H9 (cell line): Measurements from ENCODE around the gene DOCK2. TPM values are rescaled to one million over a fixed set of nuclear protein-coding genes. Genes with fewer than 3 reads are reported as not detected.

Experiments used
- DNase-seq: peaks from one replicate; pipeline ENCODE4 v3.0.0-alpha.2; 2017
- H2AFZ ChIP-seq: one replicate; pipeline ENCODE4 v1.6.1; 2013; ENCODE audit warnings: mild to moderate bottlenecking, low read length, control low read depth, moderate library complexity
- H2AK5ac ChIP-seq: 2 replicates; pipeline ENCODE4 v1.6.1; 2013; ENCODE audit warnings: low read length, control low read depth, mixed read lengths; ENCODE audit not compliant: insufficient read length
- H2BK120ac ChIP-seq: one replicate; pipeline ENCODE4 v1.6.1; 2013; ENCODE audit warnings: low read depth, mild to moderate bottlenecking, low read length, control low read depth, inconsistent platforms; ENCODE audit not compliant: poor library complexity, severe bottlenecking
- H2BK12ac ChIP-seq: 2 replicates; pipeline ENCODE4 v1.6.1; 2013; ENCODE audit warnings: low read length, control low read depth, mixed read lengths, low read depth; ENCODE audit not compliant: insufficient read length
- H2BK15ac ChIP-seq: 2 replicates; pipeline ENCODE4 v1.6.1; 2013; ENCODE audit warnings: low read depth, low read length, control low read depth
- H2BK20ac ChIP-seq: one replicate; pipeline ENCODE4 v1.6.1; 2013; ENCODE audit warnings: low read depth, mild to moderate bottlenecking, low read length, control low read depth, inconsistent platforms; ENCODE audit not compliant: poor library complexity, severe bottlenecking
- H2BK5ac ChIP-seq: 2 replicates; pipeline ENCODE4 v1.6.1; 2013; ENCODE audit warnings: low read length, control low read depth, mixed read lengths; ENCODE audit not compliant: insufficient read length
- H3K14ac ChIP-seq: 2 replicates; pipeline ENCODE4 v1.6.1; 2013; ENCODE audit warnings: low read length, control low read depth; ENCODE audit not compliant: insufficient read depth
- H3K18ac ChIP-seq: 2 replicates; pipeline ENCODE4 v1.6.1; 2013; ENCODE audit warnings: low read depth, mild to moderate bottlenecking, mixed read lengths, low read length, control low read depth; ENCODE audit not compliant: insufficient read length
- H3K23ac ChIP-seq: 2 replicates; pipeline ENCODE4 v1.6.1; 2013; ENCODE audit warnings: low read length, control low read depth, mixed read lengths, low read depth; ENCODE audit not compliant: insufficient read length
- H3K23me2 ChIP-seq: 2 replicates; pipeline ENCODE4 v1.6.1; 2013; ENCODE audit warnings: low read depth, mild to moderate bottlenecking, mixed read lengths, low read length, control low read depth; ENCODE audit not compliant: insufficient read length, poor library complexity, severe bottlenecking
- H3K27ac ChIP-seq: 2 replicates; pipeline ENCODE4 v1.5.1; 2013; ENCODE audit warnings: low read length, control low read depth, mixed read lengths, low read depth; ENCODE audit not compliant: insufficient read length
- H3K27me3 ChIP-seq: 2 replicates; pipeline ENCODE4 v1.6.1; 2013; ENCODE audit warnings: low read length, control low read depth, inconsistent platforms; ENCODE audit not compliant: insufficient read depth
- H3K4ac ChIP-seq: 2 replicates; pipeline ENCODE4 v1.6.1; 2013; ENCODE audit warnings: low read depth, mild to moderate bottlenecking, control low read depth, inconsistent platforms, low read length, moderate library complexity
- H3K4me1 ChIP-seq: 2 replicates; pipeline ENCODE4 v1.6.1; 2013; ENCODE audit warnings: low read length, control low read depth, inconsistent platforms; ENCODE audit not compliant: insufficient read depth
- H3K4me2 ChIP-seq: 2 replicates; pipeline ENCODE4 v1.6.1; 2013; ENCODE audit warnings: low read length, control low read depth, mixed read lengths; ENCODE audit not compliant: insufficient read length, insufficient read depth
- H3K56ac ChIP-seq: 2 replicates; pipeline ENCODE4 v1.6.1; 2013; ENCODE audit warnings: low read depth, mild to moderate bottlenecking, mixed read lengths, low read length, control low read depth; ENCODE audit not compliant: insufficient read length
- H3K79me1 ChIP-seq: 2 replicates; pipeline ENCODE4 v1.6.1; 2013; ENCODE audit warnings: low read depth, mild to moderate bottlenecking, moderate library complexity, low read length, control low read depth, inconsistent platforms; ENCODE audit not compliant: insufficient read depth, poor library complexity, severe bottlenecking
- H3K79me2 ChIP-seq: 2 replicates; pipeline ENCODE4 v1.6.1; 2013; ENCODE audit warnings: low read length, control low read depth, inconsistent platforms; ENCODE audit not compliant: insufficient read depth
- H3K9ac ChIP-seq: 2 replicates; pipeline ENCODE4 v1.6.1; 2013; ENCODE audit warnings: low read length, control low read depth, mixed read lengths; ENCODE audit not compliant: insufficient read length; ENCODE audit errors: extremely low read depth
- H3K9me3 ChIP-seq: one replicate; pipeline ENCODE4 v1.6.1; 2013; ENCODE audit warnings: low read depth, low read length, inconsistent platforms; ENCODE audit not compliant: control insufficient read depth
- H3T11ph ChIP-seq: one replicate; pipeline ENCODE4 v1.6.1; 2013; ENCODE audit warnings: mild to moderate bottlenecking, low read length, control low read depth, inconsistent platforms
- H4K20me1 ChIP-seq: one replicate; pipeline ENCODE4 v1.6.1; 2013; ENCODE audit not compliant: control insufficient read depth, insufficient read length, insufficient read depth
- H4K5ac ChIP-seq: 2 replicates; pipeline ENCODE4 v1.6.1; 2013; ENCODE audit warnings: low read depth, mild to moderate bottlenecking, mixed read lengths, low read length, control low read depth; ENCODE audit not compliant: insufficient read length
- H4K8ac ChIP-seq: replicated peaks from 2 replicates; pipeline ENCODE4 v1.6.1; 2013; ENCODE audit warnings: low read length, control low read depth, mixed read lengths, low read depth; ENCODE audit not compliant: insufficient read length
- H4K91ac ChIP-seq: 2 replicates; pipeline ENCODE4 v1.6.1; 2013; ENCODE audit warnings: low read depth, mild to moderate bottlenecking, moderate library complexity, mixed read lengths, low read length, control low read depth; ENCODE audit not compliant: insufficient read length
- H3K27ac Mint-ChIP-seq, 3 experiments: 2 replicates in 2 of 3; 3 replicates in 1 of 3; pipeline ENCODE4 v1.8.0; 2020 to 2021; ENCODE audit warnings: mixed read lengths in 3 of 3, mild to moderate bottlenecking in 1 of 3, moderate library complexity in 1 of 3
- H3K27me3 Mint-ChIP-seq: 2 replicates; pipeline ENCODE4 v1.8.0; 2021; ENCODE audit warnings: low read depth, mild to moderate bottlenecking, moderate library complexity, mixed read lengths
- H3K36me3 Mint-ChIP-seq, 3 experiments: 2 replicates in 2 of 3; 3 replicates in 1 of 3; pipeline ENCODE4 v1.8.0; 2020 to 2021; ENCODE audit warnings: low read depth in 3 of 3, mixed read lengths in 3 of 3; ENCODE audit not compliant: insufficient read depth in 1 of 3
- H3K4me1 Mint-ChIP-seq, 2 experiments: 2 replicates each; pipeline ENCODE4 v1.8.0; 2020; ENCODE audit warnings: mixed read lengths in 2 of 2
- H3K4me3 Mint-ChIP-seq, 2 experiments: 2 replicates in 1 of 2; 3 replicates in 1 of 2; pipeline ENCODE4 v1.8.0; 2020 to 2021; ENCODE audit warnings: mild to moderate bottlenecking in 2 of 2, mixed read lengths in 2 of 2, moderate library complexity in 1 of 2
- H3K9me3 Mint-ChIP-seq, 2 experiments: 2 replicates in 1 of 2; 3 replicates in 1 of 2; pipeline ENCODE4 v1.8.0; 2020; ENCODE audit warnings: mild to moderate bottlenecking in 2 of 2, mixed read lengths in 2 of 2, moderate library complexity in 1 of 2
- WGBS: extraction: QIAGEN DNeasy Blood & Tissue Kit; methylation state at CpG from one replicate; pipeline ENCODE4 v1.1.7; 2013; ENCODE audit warnings: missing lambda C conversion rate, low lambda C conversion rate, mixed read lengths; ENCODE audit not compliant: insufficient read length; ENCODE audit errors: extremely low coverage; 5-methylcytosine and 5-hydroxymethylcytosine counted together
- total RNA-seq: library from RNA; stranded (reverse); gene quantifications from 2 replicates; pipeline ENCODE4 v1.2.1, GENCODE V29; 2021
- TF ChIP-seq, protein P1 (sequence below): fragments of 200-600 bp; sonication (generic); conservative IDR thresholded peaks from 3 replicates; pipeline ENCODE4 v1.8.0; 2021; ENCODE audit warnings: antibody characterized with exemption, mild to moderate bottlenecking

The DOCK2 gene
- total RNA-seq, 1 experiment from 2014 or later = 7.8 TPM

DNA sequence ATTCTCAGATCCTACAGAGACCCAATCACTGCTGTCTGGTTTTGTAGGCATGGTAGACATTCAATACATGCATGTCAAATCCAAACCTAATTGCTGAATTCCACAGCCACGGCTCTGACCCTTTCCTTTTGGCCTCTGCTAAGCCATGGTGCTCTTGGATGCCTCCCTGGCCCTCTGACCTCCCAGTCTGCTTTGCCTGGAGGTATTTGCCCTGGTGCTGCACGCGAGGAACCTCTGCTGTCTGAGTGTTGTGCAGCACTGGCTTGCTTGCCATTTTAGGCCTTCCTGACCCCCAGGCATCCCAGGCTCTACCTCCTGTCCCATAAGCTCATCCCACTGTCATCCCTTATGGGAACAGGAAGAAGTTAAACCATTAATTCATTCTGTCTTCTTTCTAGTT, 60.9 kb downstream of the DOCK2 start:
- Mint-ChIP-seq H3K36me3 (no peaks in the 10 kb centered on the region), H3K4me3 (no peak overlapping the region), H3K4me1 (no peaks in the 10 kb centered on the region), H3K9me3 (no peaks in the 10 kb centered on the region), H3K27ac (no peak overlapping the region), H3K27me3 (no peaks in the 10 kb centered on the region; the same call in 1 of the 2 replicates)
- Histone ChIP-seq H3K4me2 (no peak overlapping the region), H3K9me3 (no peaks in the 10 kb centered on the region), H4K5ac (no peak overlapping the region), H3K79me2 (no peaks in the 10 kb centered on the region), H2BK120ac (no peak overlapping the region), H3K27ac (no peak overlapping the region), H4K8ac (no peak overlapping the region), H2BK20ac (no peak overlapping the region), H3K79me1 (no peaks in the 10 kb centered on the region), H3K4me1 (peaks cover 2% of the 10 kb centered on the region; the same call in 1 of the 2 replicates), H3K23ac (no peak overlapping the region), H2BK5ac (no peak overlapping the region), H2AFZ (no peak overlapping the region), H3T11ph (no peak overlapping the region), H3K18ac (no peak overlapping the region), H3K27me3 (no peaks in the 10 kb centered on the region), H3K9ac (no peak overlapping the region), H2BK15ac (no peak overlapping the region), H4K91ac (no peak overlapping the region), H3K23me2 (no peaks in the 10 kb centered on the region), H2BK12ac (no peak overlapping the region), H3K56ac (no peak overlapping the region), H3K4ac (no peak overlapping the region), H3K14ac (no peak overlapping the region), H2AK5ac (no peak overlapping the region), H4K20me1 (no peaks in the 10 kb centered on the region)
- no CpG with 5 or more reads among the region's 3 CpGs for WGBS
- DNase-seq = no peak
- TF ChIP-seq, protein P1, sequence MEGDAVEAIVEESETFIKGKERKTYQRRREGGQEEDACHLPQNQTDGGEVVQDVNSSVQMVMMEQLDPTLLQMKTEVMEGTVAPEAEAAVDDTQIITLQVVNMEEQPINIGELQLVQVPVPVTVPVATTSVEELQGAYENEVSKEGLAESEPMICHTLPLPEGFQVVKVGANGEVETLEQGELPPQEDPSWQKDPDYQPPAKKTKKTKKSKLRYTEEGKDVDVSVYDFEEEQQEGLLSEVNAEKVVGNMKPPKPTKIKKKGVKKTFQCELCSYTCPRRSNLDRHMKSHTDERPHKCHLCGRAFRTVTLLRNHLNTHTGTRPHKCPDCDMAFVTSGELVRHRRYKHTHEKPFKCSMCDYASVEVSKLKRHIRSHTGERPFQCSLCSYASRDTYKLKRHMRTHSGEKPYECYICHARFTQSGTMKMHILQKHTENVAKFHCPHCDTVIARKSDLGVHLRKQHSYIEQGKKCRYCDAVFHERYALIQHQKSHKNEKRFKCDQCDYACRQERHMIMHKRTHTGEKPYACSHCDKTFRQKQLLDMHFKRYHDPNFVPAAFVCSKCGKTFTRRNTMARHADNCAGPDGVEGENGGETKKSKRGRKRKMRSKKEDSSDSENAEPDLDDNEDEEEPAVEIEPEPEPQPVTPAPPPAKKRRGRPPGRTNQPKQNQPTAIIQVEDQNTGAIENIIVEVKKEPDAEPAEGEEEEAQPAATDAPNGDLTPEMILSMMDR = no peak
